Esophagus muscularis mucosa (tissue), 4 donors: ENCODE data around the gene UCHL5. TPM values are rescaled to one million over a fixed set of nuclear protein-coding genes. Genes with fewer than 3 reads are reported as not detected.

Source experiments
- DNase-seq: peaks from one replicate; pipeline ENCODE4 v3.0.0-alpha.2; 2017; ENCODE audit errors: extremely low spot score
- H3K27ac ChIP-seq, 4 donors: fragments of 200-600 bp; sonication (generic); replicated peaks in 1 of 4; 1 replicate in 3 of 4; 2 replicates in 1 of 4; pipeline ENCODE4 v1.5.1; 2016 to 2019; ENCODE audit warnings: mild to moderate bottlenecking in 1 of 4
- H3K27me3 ChIP-seq, 4 donors: fragments of 200-600 bp; sonication (generic); one replicate each; pipeline versions ENCODE4 v1.5.1 to v1.6.0; 2016 to 2019
- H3K36me3 ChIP-seq, 4 donors: fragments of 200-600 bp; sonication (generic); one replicate each; pipeline ENCODE4 v1.5.1; 2016 to 2019
- H3K4me1 ChIP-seq, 4 donors: fragments of 200-600 bp; sonication (generic); one replicate each; pipeline ENCODE4 v1.5.1; 2016 to 2019
- H3K4me3 ChIP-seq, 4 donors: fragments of 200-600 bp; sonication (generic); 1 replicate in 2 of 4; 2 replicates in 2 of 4; pipeline ENCODE4 v1.5.1; 2016 to 2019; ENCODE audit warnings: mild to moderate bottlenecking in 4 of 4, moderate library complexity in 1 of 4
- H3K9me3 ChIP-seq, 4 donors: fragments of 200-600 bp; sonication (generic); 1 replicate in 3 of 4; 2 replicates in 1 of 4; pipeline ENCODE4 v1.5.1; 2016 to 2019
- EP300 ChIP-seq: sonication (generic); formaldehyde crosslinking; IDR thresholded peaks from one replicate; pipeline ENCODE4 v1.6.1; 2017; ENCODE audit warnings: antibody characterized with exemption
- POLR2A ChIP-seq: fragments of 450-650 bp; IDR thresholded peaks from one replicate; pipeline ENCODE4 v1.6.1; 2017; ENCODE audit warnings: antibody characterized with exemption, moderate library complexity, mild to moderate bottlenecking, low read depth
- POLR2AphosphoS5 ChIP-seq, 2 donors: sonication (generic); formaldehyde crosslinking; IDR thresholded peaks; one replicate each; pipeline ENCODE4 v1.6.1; 2017; ENCODE audit warnings: antibody characterized with exemption in 2 of 2
- WGBS: methylation state at CpG from one replicate; pipeline ENCODE4 v1.1.5; 2018; 5-methylcytosine and 5-hydroxymethylcytosine counted together
- intact Hi-C: fragments of 100-400 bp; cut with DNase I; formaldehyde crosslinking; loops from one replicate; pipeline ENCODE4 v1.15.1; 2023
- total RNA-seq, 4 donors: library from RNA; depleted of rRNA; stranded (reverse); fragments of >200 nt; gene quantifications; one replicate each; pipeline versions ENCODE4 v1.1.0 to v1.2.1, GENCODE V29; 2016
- TF ChIP-seq, protein P1 (sequence below), 3 experiments: fragments of 200-600 bp in 2 of 3; fragments of 450-650 bp in 1 of 3; sonication (generic) in 2 of 3; IDR thresholded peaks; one replicate each; pipeline ENCODE4 v1.5.1; 2017 to 2019; ENCODE audit warnings: antibody characterized with exemption in 3 of 3, mild to moderate bottlenecking in 2 of 3, moderate library complexity in 1 of 3

Gene UCHL5
- total RNA-seq, 4 donors from 2014 or later: 24.0 to 33.8 (median 28.8) TPM

DNA sequence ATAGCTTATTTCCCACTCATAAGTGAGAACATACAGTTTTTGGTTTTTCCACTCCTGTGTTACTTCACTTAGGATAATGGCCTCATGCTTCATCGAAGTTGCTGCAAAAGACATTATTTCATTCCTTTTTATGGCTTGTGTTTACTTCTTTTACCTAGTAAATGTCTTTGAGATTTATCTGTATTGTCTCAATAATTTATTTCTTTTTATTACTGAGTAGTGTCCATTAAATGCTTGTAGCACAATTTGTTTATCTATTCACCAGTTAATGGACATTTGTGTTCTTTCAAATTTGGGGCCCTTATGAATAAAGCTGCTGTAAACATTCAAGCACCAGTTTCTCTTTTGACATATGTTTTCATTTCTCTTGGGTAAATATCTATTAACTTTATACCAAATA, 86.0 kb downstream of the UCHL5 start:
- 85% methylated on average over 1 of the region's 1 CpG for WGBS
- intact Hi-C loops: no loop called here
- no peaks in the 10 kb centered on the region for H3K4me1 ChIP-seq
- TF ChIP-seq POLR2AphosphoS5 (IDR thresholded peaks at IDR 0.05): no peak
- TF ChIP-seq, protein P1, sequence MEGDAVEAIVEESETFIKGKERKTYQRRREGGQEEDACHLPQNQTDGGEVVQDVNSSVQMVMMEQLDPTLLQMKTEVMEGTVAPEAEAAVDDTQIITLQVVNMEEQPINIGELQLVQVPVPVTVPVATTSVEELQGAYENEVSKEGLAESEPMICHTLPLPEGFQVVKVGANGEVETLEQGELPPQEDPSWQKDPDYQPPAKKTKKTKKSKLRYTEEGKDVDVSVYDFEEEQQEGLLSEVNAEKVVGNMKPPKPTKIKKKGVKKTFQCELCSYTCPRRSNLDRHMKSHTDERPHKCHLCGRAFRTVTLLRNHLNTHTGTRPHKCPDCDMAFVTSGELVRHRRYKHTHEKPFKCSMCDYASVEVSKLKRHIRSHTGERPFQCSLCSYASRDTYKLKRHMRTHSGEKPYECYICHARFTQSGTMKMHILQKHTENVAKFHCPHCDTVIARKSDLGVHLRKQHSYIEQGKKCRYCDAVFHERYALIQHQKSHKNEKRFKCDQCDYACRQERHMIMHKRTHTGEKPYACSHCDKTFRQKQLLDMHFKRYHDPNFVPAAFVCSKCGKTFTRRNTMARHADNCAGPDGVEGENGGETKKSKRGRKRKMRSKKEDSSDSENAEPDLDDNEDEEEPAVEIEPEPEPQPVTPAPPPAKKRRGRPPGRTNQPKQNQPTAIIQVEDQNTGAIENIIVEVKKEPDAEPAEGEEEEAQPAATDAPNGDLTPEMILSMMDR (IDR thresholded peaks at IDR 0.05): no peak
- no peak for TF ChIP-seq POLR2A
- TF ChIP-seq EP300: no peak
- no peaks in the 10 kb centered on the region for H3K9me3 ChIP-seq
- no peaks in the 10 kb centered on the region for H3K27me3 ChIP-seq
- no peak overlapping the region for H3K27ac ChIP-seq
- H3K4me3 ChIP-seq: no peak overlapping the region
- DNase-seq: no peak
- H3K36me3 ChIP-seq: no peaks in the 10 kb centered on the region

DNA sequence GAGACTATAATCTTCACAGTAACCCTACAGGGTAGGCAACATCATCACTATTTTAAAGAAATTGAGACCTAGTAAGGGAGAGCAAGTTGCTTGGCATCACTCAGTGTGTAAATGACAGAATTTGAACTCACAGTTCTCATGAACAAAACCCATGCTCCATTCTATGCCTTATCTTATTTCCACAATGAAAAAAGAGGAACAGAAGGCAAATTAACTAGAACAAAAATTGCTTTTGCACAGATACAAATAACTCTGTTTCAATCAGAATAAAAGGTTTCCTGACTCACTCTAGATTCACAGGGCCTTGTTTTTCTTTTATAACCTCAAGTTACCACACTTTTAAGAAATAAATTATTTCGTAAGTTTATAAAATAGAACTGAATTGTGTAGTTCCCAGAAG, 90.1 kb downstream of the UCHL5 start:
- 97% methylated on average over 1 of the region's 1 CpG for WGBS
- TF ChIP-seq, protein P1 (IDR thresholded peaks at IDR 0.05): no peak
- no peak for TF ChIP-seq POLR2AphosphoS5 (IDR thresholded peaks at IDR 0.05)
- DNase-seq: no peak
- Histone ChIP-seq H3K36me3 (no peaks in the 10 kb centered on the region), H3K4me3 (no peak overlapping the region), H3K27me3 (no peaks in the 10 kb centered on the region), H3K4me1 (no peaks in the 10 kb centered on the region), H3K27ac (no peak overlapping the region), H3K9me3 (no peaks in the 10 kb centered on the region)
- intact Hi-C loops: no loop called here

DNA sequence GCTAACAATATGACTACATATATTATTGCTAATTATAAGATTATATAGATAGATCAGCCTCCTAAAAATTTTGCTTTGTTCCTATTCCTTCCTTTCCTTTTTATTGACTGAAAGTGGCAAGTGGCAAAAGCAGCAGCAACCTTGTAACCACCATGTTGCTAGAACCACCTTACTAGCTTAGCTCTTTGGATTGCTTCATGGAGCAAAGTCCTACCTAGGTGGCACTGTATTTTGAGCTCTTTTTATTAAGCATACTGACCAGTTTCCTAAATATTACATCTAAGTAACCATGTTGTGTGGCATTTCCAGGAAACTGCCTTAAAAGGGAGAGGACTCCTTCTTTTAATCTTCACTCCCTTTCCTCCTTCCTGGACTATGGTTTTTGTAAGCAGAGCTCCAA, 90.8 kb downstream of the UCHL5 start:
- H3K27ac ChIP-seq: no peak overlapping the region
- intact Hi-C loops: no loop called here
- no peak for DNase-seq

DNA sequence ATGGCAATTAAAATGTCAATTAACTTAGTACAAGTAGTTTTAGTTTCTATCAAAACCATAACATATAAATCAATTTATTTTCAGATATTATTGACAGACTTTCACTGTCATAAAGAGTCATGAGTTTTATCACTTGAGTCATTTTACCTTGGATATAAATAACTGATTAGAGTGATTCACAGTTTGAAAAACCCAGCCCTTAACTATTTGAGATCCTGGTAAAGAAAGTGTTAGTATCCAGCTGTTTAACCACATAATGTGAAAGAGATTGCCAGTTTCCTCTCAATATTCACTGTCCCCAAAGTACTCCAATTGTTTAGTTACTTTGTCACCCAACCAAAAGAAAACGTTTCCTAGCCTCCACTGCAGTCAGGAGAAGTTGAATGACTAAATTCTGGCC, 91.3 kb downstream of the UCHL5 start:
- H3K36me3 ChIP-seq: no peaks in the 10 kb centered on the region
- TF ChIP-seq POLR2A: no peak
- TF ChIP-seq EP300: no peak
- TF ChIP-seq, protein P1 (IDR thresholded peaks at IDR 0.05): no peak
- no peak for TF ChIP-seq POLR2AphosphoS5 (IDR thresholded peaks at IDR 0.05)
- no peak overlapping the region for H3K4me3 ChIP-seq
- intact Hi-C loops: no loop called here
- DNase-seq: no peak
- H3K27me3 ChIP-seq: no peaks in the 10 kb centered on the region
- 57% methylated on average over 1 of the region's 1 CpG for WGBS
- H3K9me3 ChIP-seq: no peaks in the 10 kb centered on the region
- no peaks in the 10 kb centered on the region for H3K4me1 ChIP-seq
- no peak overlapping the region for H3K27ac ChIP-seq

More for the DNA sequence above, 90.8 kb downstream of the UCHL5 start:
- H3K4me3 ChIP-seq: no peak overlapping the region
- no peaks in the 10 kb centered on the region for H3K27me3 ChIP-seq
- no peak for TF ChIP-seq POLR2AphosphoS5 (IDR thresholded peaks at IDR 0.05)
- TF ChIP-seq, protein P1 (IDR thresholded peaks at IDR 0.05): no peak
- no peak for TF ChIP-seq POLR2A
- TF ChIP-seq EP300: no peak
- no peaks in the 10 kb centered on the region for H3K36me3 ChIP-seq
- no peaks in the 10 kb centered on the region for H3K4me1 ChIP-seq
- H3K9me3 ChIP-seq: no peaks in the 10 kb centered on the region

GRCh38 chr1:192967211-192967877, 91.8 kb downstream of the UCHL5 start:
- Histone ChIP-seq H3K4me1 (no peaks in the 10 kb centered on the region), H3K9me3 (no peaks in the 10 kb centered on the region), H3K4me3 (no peak overlapping the region), H3K27me3 (no peaks in the 10 kb centered on the region), H3K36me3 (no peaks in the 10 kb centered on the region), H3K27ac (no peak overlapping the region)
- WGBS: 78% methylated on average over 2 of the region's 2 CpGs
- TF ChIP-seq EP300 (no peak), POLR2A (no peak), POLR2AphosphoS5 (IDR thresholded peaks at IDR 0.05) (no peak)
- TF ChIP-seq, protein P1 (IDR thresholded peaks at IDR 0.05): no peak
- DNase-seq: no peak
- intact Hi-C loops: no loop called here
